AG04450 (cell line): ENCODE results near the gene APEX2. TPM values are rescaled to one million over a fixed set of nuclear protein-coding genes. Genes with fewer than 3 reads are reported as not detected.

Experiments
- CTCF ChIA-PET: fragments of 300-600, 350-600 bp; formaldehyde crosslinking; extraction: SDS; loops from one replicate; lab custom pipeline; 2022; ENCODE audit warnings: antibody characterized with exemption, inconsistent platforms; lab: Charles Lee
- POLR2A ChIA-PET: fragments of 350-600 bp; formaldehyde crosslinking; extraction: SDS; loops from one replicate; lab custom pipeline; 2021; ENCODE audit warnings: antibody characterized with exemption, inconsistent platforms; lab: Yijun Ruan, JAX
- DNase-seq: peaks from one replicate; pipeline ENCODE4 v3.0.0-alpha.2; 2011; ENCODE audit warnings: low read depth, low spot score
- H3K27ac ChIP-seq: one replicate; pipeline ENCODE4 v1.5.1; 2012; ENCODE audit warnings: low read depth, low read length, control low read depth
- H3K27me3 ChIP-seq: one replicate; pipeline ENCODE4 v1.6.0; 2012; ENCODE audit warnings: low read length; ENCODE audit not compliant: control insufficient read depth, insufficient read depth
- H3K4me3 ChIP-seq: 2 replicates; pipeline ENCODE4 v1.5.1; 2011; ENCODE audit warnings: mild to moderate bottlenecking, low read depth, low read length, control low read depth
- H3K9me3 ChIP-seq: 2 replicates; pipeline ENCODE4 v1.5.1; 2012; ENCODE audit warnings: low read length; ENCODE audit not compliant: control insufficient read depth, insufficient read depth
- CTCF ChIP-seq: IDR thresholded peaks from 2 replicates; pipeline ENCODE4 v1.5.1; 2011; ENCODE audit warnings: low read depth, low read length, control low read depth, inconsistent platforms
- polyA minus RNA-seq: library from RNA; depleted of rRNA, polyadenylated mRNA; stranded (reverse); fragments of >200 nt; gene quantifications from 2 replicates; pipeline ENCODE4 v1.2.3, GENCODE V29; 2011; rRNA and poly(A)+ RNA removed
- polyA plus RNA-seq: library from polyadenylated mRNA; depleted of rRNA; stranded (reverse); fragments of >200 nt; gene quantifications from 2 replicates; pipeline ENCODE4 v1.2.3, GENCODE V29; 2011; rRNA removed

APEX2 gene
- polyA plus RNA-seq: 15.0 and 15.8 TPM in 2 replicates
- polyA minus RNA-seq: 17.9 and 20.6 TPM in 2 replicates

- peak within 1 kb of the TSS; percentile 78 for H3K4me3 ChIP-seq
- DNase-seq: peak; percentile 77
- ChIA-PET POLR2A (interaction anchor here (1.1 to 2.7 kb wide), 4 partner anchors 68 to 360 kb away, joined by 3 to 10 read pairs (median 7); no protein-coding TSS in a partner anchor), CTCF (interaction anchor here (0.9 to 1.9 kb wide), 5 partner anchors 11 to 361 kb away, joined by 3 to 6 read pairs (median 3); partner anchors contain the start of gene TRO)
- H3K9me3 ChIP-seq: no peaks in the 10 kb centered on the region
- peak within 1 kb of the TSS; percentile 93 for H3K27ac ChIP-seq
- H3K27me3 ChIP-seq: no peaks in the 10 kb centered on the region
- TF ChIP-seq CTCF: no peak
Measured at GRCh38 chrX:54999717-55000598, at the start of gene APEX2. TSS of gene APEX2 (plus strand) at chrX:55000363. CDS start at chrX:55000423, 60 bp downstream.

- POLR2A ChIA-PET: no interaction called here
- Histone ChIP-seq H3K9me3 (no peaks in the 10 kb centered on the region), H3K27me3 (peaks cover 2% of the 10 kb centered on the region), H3K4me3 (no peak overlapping the region), H3K27ac (no peak overlapping the region)
- CTCF ChIA-PET: no interaction called here
- TF ChIP-seq CTCF: no peak
- DNase-seq: no peak
Measured at GRCh38 chrX:54950730-54951375, 49.3 kb upstream of the APEX2 start.

- Histone ChIP-seq H3K27me3 (no peaks in the 10 kb centered on the region), H3K27ac (no peak overlapping the region), H3K4me3 (no peak overlapping the region), H3K9me3 (no peaks in the 10 kb centered on the region)
- no peak for DNase-seq
- TF ChIP-seq CTCF: no peak
- ChIA-PET POLR2A (no interaction called here), CTCF (no interaction called here)
Measured at GRCh38 chrX:54961750-54962149, 38.4 kb upstream of the APEX2 start.

- no peak overlapping the region for H3K4me3 ChIP-seq
- H3K27ac ChIP-seq: no peak overlapping the region
- no peak for TF ChIP-seq CTCF
- H3K27me3 ChIP-seq: no peaks in the 10 kb centered on the region
- ChIA-PET POLR2A (no interaction called here), CTCF (no interaction called here)
- DNase-seq: no peak
- no peaks in the 10 kb centered on the region for H3K9me3 ChIP-seq
Measured at GRCh38 chrX:54964766-54965497, 35.2 kb upstream of the APEX2 start.
